T-helper 2 cell treated with Interferon-gamma antibody and Interleukin-4, amounts not matched to agents 100 ng/mL and 5 ng/mL, for 36 hours (primary cell): ENCODE measurements around the gene ZNF839. TPM values are rescaled to one million over a fixed set of nuclear protein-coding genes. Genes with fewer than 3 reads are reported as not detected.
"Not testable (repeated sequence)": the region's sequence is repeated elsewhere in the genome, so short reads cannot be mapped to it uniquely, and the experiment has no call there.

Experiments
- intact Hi-C: fragments of 100-400 bp; cut with micrococcal nuclease; formaldehyde crosslinking; loops from one replicate; pipeline ENCODE4 v1.15.1; 2023
- total RNA-seq: library from RNA; stranded (reverse); gene quantifications from 2 replicates; pipeline ENCODE4 v1.2.3, GENCODE V29; 2022

The ZNF839 gene
- total RNA-seq, 1 donor from 2014 or later: 14.6 TPM

DNA sequence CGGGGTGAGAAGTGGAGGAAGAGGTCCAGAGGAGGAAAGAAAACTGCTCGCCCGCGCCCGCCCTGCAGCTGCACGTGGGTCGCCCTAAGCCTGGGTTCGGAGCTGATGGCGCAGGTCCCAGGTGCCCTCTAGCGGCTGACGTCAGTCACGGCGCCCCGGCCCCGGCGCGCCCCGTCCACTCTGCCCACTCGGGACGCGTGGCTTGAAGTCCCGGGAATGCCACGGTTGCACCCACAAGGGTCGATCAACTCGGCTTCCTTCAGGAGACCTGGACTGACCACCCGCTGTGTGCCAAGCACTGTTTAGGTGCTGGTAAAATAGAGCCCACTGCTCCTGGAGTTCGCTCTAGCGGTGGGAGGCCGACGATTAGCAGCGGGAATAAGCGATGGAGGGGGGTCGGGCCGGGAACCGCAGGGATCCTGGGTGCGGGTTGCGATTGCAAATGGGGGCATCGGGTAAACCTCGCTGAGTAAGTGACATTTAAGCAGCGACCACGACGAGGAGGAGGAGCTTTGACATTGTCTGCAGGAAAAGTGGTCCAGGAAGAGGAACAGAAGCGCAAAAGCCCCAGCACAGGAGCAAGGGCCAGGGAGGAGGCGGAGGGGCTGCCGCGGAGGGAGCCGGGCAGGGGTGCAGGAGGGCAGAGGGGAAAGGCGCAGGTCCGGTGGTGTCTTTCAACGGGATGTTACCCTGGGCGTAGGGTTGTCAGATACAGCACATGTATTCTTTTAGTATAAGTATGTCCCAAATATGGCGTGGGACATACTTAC is 5.1 kb upstream of the ZNF839 start:
- intact Hi-C loops: loop anchor here (1.0 to 10.0 kb wide), 5 partner anchors 9 to 590 kb away; partner anchors contain the start of genes MOK and PPP2R5C

- intact Hi-C loops: loop anchor here (2.0 to 10.0 kb wide), 3 partner anchors 80 to 590 kb away; partner anchors contain the start of gene PPP2R5C
Measured at GRCh38 chr14:102315121-102315520, 4.4 kb upstream of the ZNF839 start.

DNA sequence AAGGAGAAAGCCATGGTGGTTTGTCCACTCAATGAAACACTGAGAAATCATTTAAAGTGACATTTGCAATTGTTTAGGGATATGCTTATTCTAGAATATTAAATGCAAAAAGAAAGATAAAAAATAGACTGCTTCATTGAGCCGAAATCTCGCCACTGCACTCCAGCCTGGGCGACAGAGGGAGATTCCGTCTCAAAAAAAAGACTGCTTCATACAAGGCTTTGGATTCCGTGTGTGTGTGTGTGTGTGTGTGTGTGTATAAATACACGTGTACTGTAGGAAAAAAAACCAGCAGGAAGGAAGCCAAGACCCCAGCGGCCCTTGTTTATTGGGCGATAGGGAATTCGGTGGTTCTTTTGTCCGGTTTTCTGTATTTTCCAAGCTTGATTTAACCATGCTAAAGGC is 3.2 kb upstream of the ZNF839 start:
- intact Hi-C loops: loop anchor here (2.0 to 10.0 kb wide), 4 partner anchors 178 to 592 kb away; partner anchors contain the start of genes PPP2R5C and WDR20

- intact Hi-C loops: loop anchor here (1.0 to 10.0 kb wide), 5 partner anchors 178 to 592 kb away; partner anchors contain the start of genes PPP2R5C and WDR20
Measured at GRCh38 chr14:102316743-102317563, 2.6 kb upstream of the ZNF839 start.

DNA sequence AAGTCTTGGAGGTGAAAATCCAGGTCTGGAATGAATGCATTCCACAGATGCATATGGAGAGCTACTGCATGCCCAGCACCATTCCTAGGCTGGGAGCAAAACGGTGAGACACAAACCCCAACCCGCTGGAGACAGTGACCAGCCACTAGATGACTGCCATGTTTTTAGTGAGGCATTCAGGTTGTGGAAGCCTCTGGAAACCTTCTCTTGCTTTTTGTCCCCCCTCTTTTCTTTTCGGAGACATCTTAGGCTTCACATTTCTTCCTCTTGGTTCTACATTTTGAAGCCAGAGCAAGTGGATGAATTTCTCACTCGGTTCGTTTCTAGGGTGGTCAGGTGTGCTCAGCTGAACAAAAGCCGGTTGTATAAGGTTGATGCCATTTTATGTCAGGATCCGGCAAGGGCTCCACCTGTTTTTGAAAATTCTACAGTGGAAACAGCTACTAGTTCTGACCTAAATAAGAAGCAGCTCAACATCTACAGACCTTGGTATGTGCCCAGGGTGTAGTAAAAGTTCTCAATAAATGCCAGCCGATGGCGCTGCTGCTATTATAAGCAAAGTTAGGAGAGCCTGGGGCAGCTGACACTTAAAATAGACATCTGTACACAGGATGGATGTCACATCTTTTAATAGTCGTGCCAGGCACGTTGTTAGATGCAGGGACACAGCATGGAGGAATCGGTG is 1.8 kb upstream of the ZNF839 start:
- intact Hi-C loops: loop anchor here (1.0 to 10.0 kb wide), 5 partner anchors 179 to 593 kb away; partner anchors contain the start of genes PPP2R5C and WDR20

DNA sequence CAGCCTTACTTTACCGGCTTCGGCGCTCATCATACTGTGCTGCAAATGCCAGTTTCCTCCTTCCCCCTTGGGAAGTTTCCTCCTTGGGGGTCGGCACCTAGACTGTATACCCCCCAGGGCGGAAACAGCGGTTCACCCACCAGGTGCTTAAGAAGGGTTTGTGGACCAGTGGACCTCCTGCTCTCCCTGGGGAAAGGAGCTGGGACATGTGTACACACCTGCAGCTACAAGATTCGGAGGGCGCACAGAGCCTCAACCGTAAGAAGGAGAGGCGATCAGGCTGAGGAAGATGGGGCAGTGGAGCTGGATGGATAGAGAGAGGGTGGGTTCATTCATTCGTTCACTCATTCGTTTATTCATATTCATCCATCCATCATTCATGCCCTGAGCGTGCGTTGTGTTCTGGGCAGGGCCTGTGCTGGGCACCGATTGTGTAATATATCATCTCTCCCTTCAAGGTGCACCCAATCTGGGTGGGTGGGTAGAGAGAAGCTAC is 717 bp upstream of the ZNF839 start:
- intact Hi-C loops: loop anchor here (1.0 to 10.0 kb wide), 6 partner anchors 14 to 594 kb away; partner anchors contain the start of genes CINP, MOK, PPP2R5C and RCOR1

- intact Hi-C loops: no loop called here
Measured at GRCh38 chr14:102320033-102320660, 601 bp downstream of the ZNF839 start.

DNA sequence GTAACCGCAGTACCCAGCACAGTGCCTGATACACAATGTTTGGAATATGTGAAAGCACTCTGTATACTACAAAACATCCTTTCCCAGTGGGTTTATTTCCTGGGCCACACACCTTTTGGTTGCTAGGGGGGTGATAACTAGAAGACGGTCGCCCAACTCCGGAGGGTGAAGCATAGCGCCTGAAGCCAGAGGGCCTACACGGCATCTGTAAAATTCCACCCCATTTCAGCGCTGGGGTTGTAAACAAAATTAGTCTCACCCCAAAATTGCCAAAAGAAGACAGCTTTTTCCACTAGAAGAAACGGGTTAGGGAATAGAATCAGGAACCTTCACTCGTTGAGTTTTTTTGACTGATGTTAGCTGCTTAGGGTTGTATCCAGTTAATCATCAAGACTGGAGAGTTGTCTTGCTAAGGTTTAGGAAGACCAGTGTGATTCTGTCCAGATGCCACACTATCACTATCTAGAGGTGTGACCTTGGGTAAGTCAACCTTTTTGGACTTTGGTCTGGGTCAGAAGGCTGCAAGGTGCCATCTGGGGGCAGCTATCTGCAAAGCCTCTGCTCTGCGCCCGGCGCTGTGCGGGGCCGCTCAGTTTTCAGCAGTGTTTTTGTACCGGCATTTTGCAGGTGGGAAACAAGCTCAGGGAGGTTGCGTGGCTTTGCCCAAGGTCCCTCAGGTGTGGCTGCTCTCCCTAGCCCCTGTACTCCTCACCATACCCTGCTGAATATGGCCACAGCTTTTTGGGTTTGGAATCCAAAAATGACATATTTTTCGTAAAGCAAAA is 1.3 kb downstream of the ZNF839 start:
- intact Hi-C loops: no loop called here

GRCh38 chr14:102321456-102322422 is 2.2 kb downstream of the ZNF839 start:
- intact Hi-C loops: no loop called here

- intact Hi-C loops: no loop called here
Measured at GRCh38 chr14:102323102-102323501, 3.6 kb downstream of the ZNF839 start.

DNA sequence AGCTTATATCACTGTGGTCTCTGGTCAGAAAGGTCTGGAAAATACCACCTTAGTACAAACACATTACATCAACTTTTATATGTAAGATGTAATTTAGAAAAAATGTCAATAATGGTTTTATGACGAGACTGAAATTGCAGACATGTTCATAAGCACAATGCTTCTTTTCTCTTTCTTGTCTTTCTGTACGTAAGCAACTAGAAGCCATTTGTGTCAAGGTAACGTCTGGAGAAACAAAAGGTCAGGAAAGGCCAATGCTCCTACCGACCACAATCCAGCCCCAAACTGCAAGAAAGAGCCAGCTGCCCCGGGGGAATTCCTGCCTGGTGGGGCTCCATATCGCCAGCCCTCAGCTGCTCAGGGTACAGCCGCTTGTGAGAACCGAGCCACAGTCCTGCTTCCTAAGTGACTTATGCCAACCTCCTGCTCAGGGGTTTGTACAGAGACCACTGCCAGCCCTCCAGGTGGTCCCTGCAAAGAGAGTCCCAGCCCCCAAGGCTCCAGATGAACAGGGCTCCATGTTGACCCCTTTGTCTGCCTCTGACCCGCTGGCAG is 6.3 kb downstream of the ZNF839 start:
- intact Hi-C loops: no loop called here

DNA sequence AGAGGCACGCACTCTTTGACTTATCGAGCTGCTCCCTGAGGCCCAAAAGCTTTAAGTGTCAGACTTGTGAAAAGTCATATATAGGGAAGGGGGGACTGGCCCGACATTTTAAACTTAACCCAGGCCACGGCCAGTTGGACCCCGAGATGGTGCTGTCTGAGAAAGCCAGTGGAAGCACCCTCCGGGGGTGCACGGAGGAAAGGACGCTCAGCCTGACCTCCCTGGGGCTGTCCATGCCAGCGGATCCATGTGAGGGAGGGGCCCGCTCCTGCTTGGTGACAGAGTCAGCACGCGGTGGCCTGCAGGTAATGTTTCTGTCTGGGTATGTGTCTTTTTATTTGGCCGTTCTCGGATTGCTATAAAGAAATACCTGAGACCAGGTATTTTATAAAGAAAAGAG is 7.0 kb downstream of the ZNF839 start:
- intact Hi-C loops: no loop called here

- intact Hi-C loops: not testable (repeated sequence)
Measured at GRCh38 chr14:102329381-102329780, 9.8 kb downstream of the ZNF839 start.

- intact Hi-C loops: no loop called here
Measured at GRCh38 chr14:102330806-102331205, 11.3 kb downstream of the ZNF839 start.

DNA sequence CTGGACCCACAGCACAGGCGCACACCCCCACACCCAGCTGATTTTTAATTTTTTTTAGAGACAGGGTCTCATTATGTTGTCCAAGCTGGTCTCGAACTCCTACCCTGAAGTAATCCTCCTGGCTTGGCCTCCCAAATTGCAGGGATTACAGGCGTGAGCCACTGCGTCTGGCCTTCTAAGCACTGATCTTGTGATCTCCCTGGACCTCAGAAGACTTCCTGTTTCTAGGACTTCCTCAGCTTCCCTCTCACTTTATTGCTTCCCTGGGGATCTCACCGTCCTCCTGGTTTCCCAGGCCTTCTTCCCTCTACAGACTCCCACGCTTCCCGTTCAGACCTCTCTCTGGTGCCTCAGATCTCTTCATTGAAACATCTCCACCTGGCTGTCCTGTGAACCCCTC is 13.8 kb downstream of the ZNF839 start:
- intact Hi-C loops: no loop called here

DNA sequence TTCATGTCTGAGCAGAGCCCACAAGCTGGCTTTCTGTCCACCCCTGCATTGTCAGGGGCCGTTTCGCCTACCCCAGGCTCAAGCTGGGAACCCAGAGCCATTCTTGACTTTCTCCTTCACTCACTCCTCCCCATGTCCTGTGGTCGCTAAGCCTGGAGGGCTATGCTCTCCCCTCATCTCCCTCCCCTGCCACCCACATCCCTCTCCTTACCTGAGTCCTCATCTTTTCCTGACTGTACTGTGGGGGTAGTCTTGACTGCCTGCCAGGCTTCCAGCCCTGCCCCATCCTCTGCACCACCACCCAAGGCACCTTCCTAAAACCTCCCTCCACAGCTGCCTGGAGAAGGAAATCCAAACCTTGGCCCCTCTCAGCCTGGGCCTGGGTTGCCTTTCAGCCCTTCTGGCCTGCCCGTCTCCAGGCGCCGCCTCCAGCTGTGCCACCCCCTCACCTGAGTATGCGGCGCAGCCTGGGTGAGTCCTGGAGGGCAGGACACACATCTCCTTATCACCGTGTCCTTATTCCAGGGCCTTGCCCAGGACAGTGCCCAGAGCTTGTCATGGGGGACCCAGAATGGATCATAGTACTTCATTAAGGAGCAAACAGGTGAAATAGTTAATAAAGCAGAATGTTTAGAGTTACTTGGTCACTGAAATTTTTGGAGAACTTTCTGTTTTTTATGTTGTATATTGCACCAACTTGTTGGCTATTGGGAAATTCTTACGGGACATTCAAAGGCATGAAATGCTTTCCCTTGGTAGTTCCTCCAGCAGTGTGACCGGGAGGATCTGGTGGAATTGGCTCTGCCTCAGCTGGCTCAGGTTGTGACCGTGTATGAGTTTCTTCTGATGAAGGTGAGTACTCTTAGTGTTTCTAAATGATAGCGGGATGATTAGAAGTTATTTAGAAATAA is 14.5 kb downstream of the ZNF839 start:
- intact Hi-C loops: no loop called here

DNA sequence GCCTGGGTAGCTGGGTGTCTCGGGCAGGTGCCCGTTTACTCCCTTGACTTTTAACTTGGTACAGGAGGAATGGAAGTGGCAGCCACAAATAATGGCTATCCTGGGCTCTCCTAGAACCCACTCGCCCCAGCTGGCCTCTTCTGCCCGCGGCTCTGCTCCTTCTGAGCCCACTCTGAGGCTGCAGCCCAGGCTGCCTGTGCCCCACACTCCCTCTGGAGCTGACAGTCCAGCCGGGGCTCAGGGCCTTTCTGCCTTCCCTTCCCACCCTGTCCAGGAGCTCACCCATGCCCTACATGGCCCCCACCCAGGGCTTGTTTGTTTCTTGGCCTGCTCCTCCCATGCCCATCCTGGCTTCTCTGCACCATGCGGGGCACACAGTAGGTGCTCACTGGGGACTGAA is 15.6 kb downstream of the ZNF839 start:
- intact Hi-C loops: no loop called here
